HG02571 (cell line): Measurements from ENCODE around the gene TSPYL6.

ENCODE experiments used
- ATAC-seq: cut with Tn5 transposase; IDR thresholded peaks from one replicate; pipeline ENCODE4 v1.9.1; 2021; ENCODE audit warnings: mild to moderate bottlenecking, moderate library complexity; ENCODE audit not compliant: unreplicated experiment

The TSPYL6 gene

DNA sequence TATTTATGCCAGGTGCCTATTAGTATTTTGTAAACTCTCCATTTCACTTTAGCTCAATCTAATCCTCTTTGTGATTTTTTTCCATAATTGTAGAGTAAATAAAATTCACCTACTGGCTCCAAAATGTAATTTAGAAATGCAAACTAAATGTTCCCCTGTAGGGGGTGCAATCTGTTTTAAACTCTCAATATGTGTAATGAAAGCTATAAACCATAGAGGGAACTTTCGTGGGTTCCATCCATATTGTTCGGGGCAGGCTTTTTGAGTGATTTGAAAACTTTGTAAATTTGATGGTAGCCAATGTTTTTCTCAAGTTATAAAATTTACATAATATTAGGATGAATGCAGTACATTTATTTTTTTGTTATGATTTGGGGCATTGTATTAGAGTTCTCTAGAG lies 49.4 kb downstream of the TSPYL6 start:
- no peak for ATAC-seq

DNA sequence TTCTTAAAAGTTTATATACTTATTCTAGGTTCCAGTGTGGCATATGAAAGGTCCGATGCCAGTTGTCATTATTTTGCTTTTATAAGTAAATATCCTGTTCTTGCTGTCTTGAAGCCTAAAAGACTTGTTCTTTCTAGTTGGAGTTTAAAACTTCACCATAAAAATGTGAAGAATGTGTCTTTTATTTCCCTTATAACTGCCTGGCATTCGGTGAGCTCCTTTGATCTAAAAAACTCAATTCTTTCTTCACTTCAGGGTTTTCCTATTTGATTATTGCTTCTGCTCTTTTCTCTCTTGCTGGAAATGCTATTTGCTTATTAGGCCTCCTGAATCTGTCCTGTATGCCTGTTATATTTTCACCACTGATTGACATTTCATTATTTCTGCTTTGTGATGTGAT lies 51.6 kb downstream of the TSPYL6 start:
- ATAC-seq: no peak
